Body of pancreas (tissue), 4 donors: ENCODE data around the gene POLR2B.

Experiments used
- CTCF ChIP-seq, 7 experiments: fragments of 450-650 bp in 4 of 7; fragments of 200-600 bp in 3 of 7; sonication (generic) in 3 of 7; IDR thresholded peaks; one replicate each; pipeline ENCODE4 v1.5.1; 2016 to 2019; ENCODE audit warnings: antibody characterized with exemption in 7 of 7
- POLR2A ChIP-seq, 3 donors: fragments of 450-650 bp; IDR thresholded peaks; one replicate each; pipeline ENCODE4 v1.6.1; 2016; ENCODE audit warnings: antibody characterized with exemption in 3 of 3, mild to moderate bottlenecking in 2 of 3

- TF ChIP-seq CTCF (IDR thresholded peaks at IDR 0.05) (no peak), POLR2A (IDR thresholded peaks at IDR 0.05) (no peak)
Observed at GRCh38 chr4:57051524-57051923, 72.8 kb downstream of the POLR2B start.
